Osteoblast (primary cell): ENCODE measurements around the gene ASIC4. TPM values are rescaled to one million over a fixed set of nuclear protein-coding genes. Genes with fewer than 3 reads are reported as not detected.
A peak's percentile ranks its signal among the peaks of the same experiment; 100 is the strongest.

Source experiments
- DNase-seq: peaks from one replicate; pipeline ENCODE4 v3.0.0; 2011; ENCODE audit warnings: low spot score, mixed read lengths; ENCODE audit not compliant: insufficient read length; ENCODE audit errors: missing footprints
- H2AFZ ChIP-seq: 2 replicates; pipeline ENCODE4 v1.6.0; 2011; ENCODE audit warnings: mild to moderate bottlenecking, low read length
- H3K27ac ChIP-seq: 2 replicates; pipeline ENCODE4 v1.5.1; 2011; ENCODE audit warnings: mild to moderate bottlenecking, low read depth, low read length, moderate library complexity
- H3K27me3 ChIP-seq: 2 replicates; pipeline ENCODE4 v1.6.0; 2012; ENCODE audit warnings: mild to moderate bottlenecking, control low read depth, inconsistent platforms, low read length, moderate library complexity; ENCODE audit not compliant: insufficient read depth
- H3K36me3 ChIP-seq: 2 replicates; pipeline ENCODE4 v1.5.1; 2011; ENCODE audit warnings: mild to moderate bottlenecking, low read length, control low read depth, moderate library complexity; ENCODE audit not compliant: insufficient read depth
- H3K4me1 ChIP-seq: 2 replicates; pipeline ENCODE4 v1.5.1; 2011; ENCODE audit warnings: mild to moderate bottlenecking, low read length, control low read depth, moderate library complexity; ENCODE audit not compliant: insufficient read depth
- H3K4me2 ChIP-seq: 2 replicates; pipeline ENCODE4 v1.6.0; 2011; ENCODE audit warnings: mild to moderate bottlenecking, low read length; ENCODE audit not compliant: insufficient read depth
- H3K4me3 ChIP-seq: fragments of 200-600 bp; sonication (generic); 3 replicates; pipeline ENCODE4 v1.5.1; 2012; ENCODE audit warnings: mild to moderate bottlenecking, low read length, inconsistent platforms; ENCODE audit not compliant: insufficient read depth
- H3K79me2 ChIP-seq: 2 replicates; pipeline ENCODE4 v1.6.0; 2012; ENCODE audit warnings: mild to moderate bottlenecking, low read length, control low read depth, inconsistent platforms; ENCODE audit not compliant: insufficient read depth
- H3K9me3 ChIP-seq: 2 replicates; pipeline ENCODE4 v1.5.1; 2011; ENCODE audit warnings: low read depth, low read length, control low read depth
- H4K20me1 ChIP-seq: 2 replicates; pipeline ENCODE4 v1.6.0; 2012; ENCODE audit warnings: mild to moderate bottlenecking, low read length, control low read depth; ENCODE audit not compliant: insufficient read depth
- total RNA-seq: library from RNA; depleted of rRNA; stranded (reverse); fragments of >200 nt; gene quantifications from 2 replicates; pipeline ENCODE4 v1.2.3, GENCODE V29; 2012
- TF ChIP-seq, protein P1 (sequence below): IDR thresholded peaks from 2 replicates; pipeline ENCODE4 v1.5.1; 2011; ENCODE audit warnings: mild to moderate bottlenecking, low read depth, low read length, moderate library complexity; ENCODE audit errors: extremely low read depth

Gene ASIC4
- total RNA-seq, 1 donor = not detected

GRCh38 chr2:219509780-219510511 lies 4.3 kb upstream of the ASIC4 start:
- H2AFZ ChIP-seq = peak overlapping the region; percentile 35
- H4K20me1 ChIP-seq = peaks cover 5% of the 10 kb centered on the region
- peak overlapping the region; percentile 89 for H3K4me2 ChIP-seq
- TF ChIP-seq, protein P1, sequence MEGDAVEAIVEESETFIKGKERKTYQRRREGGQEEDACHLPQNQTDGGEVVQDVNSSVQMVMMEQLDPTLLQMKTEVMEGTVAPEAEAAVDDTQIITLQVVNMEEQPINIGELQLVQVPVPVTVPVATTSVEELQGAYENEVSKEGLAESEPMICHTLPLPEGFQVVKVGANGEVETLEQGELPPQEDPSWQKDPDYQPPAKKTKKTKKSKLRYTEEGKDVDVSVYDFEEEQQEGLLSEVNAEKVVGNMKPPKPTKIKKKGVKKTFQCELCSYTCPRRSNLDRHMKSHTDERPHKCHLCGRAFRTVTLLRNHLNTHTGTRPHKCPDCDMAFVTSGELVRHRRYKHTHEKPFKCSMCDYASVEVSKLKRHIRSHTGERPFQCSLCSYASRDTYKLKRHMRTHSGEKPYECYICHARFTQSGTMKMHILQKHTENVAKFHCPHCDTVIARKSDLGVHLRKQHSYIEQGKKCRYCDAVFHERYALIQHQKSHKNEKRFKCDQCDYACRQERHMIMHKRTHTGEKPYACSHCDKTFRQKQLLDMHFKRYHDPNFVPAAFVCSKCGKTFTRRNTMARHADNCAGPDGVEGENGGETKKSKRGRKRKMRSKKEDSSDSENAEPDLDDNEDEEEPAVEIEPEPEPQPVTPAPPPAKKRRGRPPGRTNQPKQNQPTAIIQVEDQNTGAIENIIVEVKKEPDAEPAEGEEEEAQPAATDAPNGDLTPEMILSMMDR = peak; percentile 70
- no peaks in the 10 kb centered on the region for H3K79me2 ChIP-seq
- peaks cover 12% of the 10 kb centered on the region for H3K4me1 ChIP-seq
- H3K9me3 ChIP-seq = no peaks in the 10 kb centered on the region
- no peak overlapping the region for H3K27ac ChIP-seq
- peak overlapping the region; percentile 69 for H3K4me3 ChIP-seq
- peaks cover 40% of the 10 kb centered on the region for H3K27me3 ChIP-seq
- DNase-seq = peak; percentile 99
- peaks cover 14% of the 10 kb centered on the region for H3K36me3 ChIP-seq

DNA sequence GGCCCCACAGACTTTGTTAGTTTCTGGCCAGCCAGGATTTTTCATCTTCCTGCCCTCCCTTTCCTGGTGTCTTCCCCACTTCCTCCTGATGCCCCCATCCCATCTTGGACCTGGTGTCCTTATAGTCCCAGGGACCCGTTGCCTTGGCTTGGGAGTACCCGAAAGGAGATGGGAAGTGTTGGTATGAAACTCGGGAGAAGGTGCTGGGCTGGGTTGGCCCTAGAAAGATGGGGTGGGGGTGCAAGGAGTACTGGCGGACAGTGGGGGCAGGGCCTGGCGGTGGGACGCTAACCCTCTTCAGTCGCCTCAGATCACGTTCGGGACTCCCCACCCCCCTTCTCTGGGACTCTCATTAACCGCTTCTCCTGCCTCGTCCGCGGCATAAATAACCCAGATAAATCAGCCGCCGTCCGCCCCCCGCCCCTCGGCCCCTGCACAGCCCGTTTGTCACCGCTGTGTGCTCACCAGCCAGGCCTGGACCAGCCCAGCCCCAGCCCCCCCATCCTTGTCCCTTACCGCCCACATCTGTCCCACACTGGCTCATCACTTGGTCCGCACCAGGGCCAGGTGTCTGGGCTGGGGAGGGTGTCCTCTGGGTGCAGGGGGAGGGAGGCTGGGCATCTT lies 3.7 kb upstream of the ASIC4 start:
- TF ChIP-seq, protein P1 = no peak
- H3K4me2 ChIP-seq = peak overlapping the region; percentile 89
- no peak for DNase-seq
- H3K36me3 ChIP-seq = peaks cover 8% of the 10 kb centered on the region
- no peaks in the 10 kb centered on the region for H3K79me2 ChIP-seq
- H3K27ac ChIP-seq = no peak overlapping the region
- peaks cover 1% of the 10 kb centered on the region for H4K20me1 ChIP-seq
- H3K27me3 ChIP-seq = peaks cover 43% of the 10 kb centered on the region
- peak overlapping the region; percentile 69 for H3K4me3 ChIP-seq
- H3K9me3 ChIP-seq = no peaks in the 10 kb centered on the region
- no peak overlapping the region for H2AFZ ChIP-seq
- H3K4me1 ChIP-seq = peaks cover 12% of the 10 kb centered on the region

- no peak overlapping the region for H3K4me2 ChIP-seq
- peaks cover 48% of the 10 kb centered on the region for H3K27me3 ChIP-seq
- no peaks in the 10 kb centered on the region for H3K9me3 ChIP-seq
- no peak overlapping the region for H2AFZ ChIP-seq
- H4K20me1 ChIP-seq = no peaks in the 10 kb centered on the region
- TF ChIP-seq, protein P1 = no peak
- H3K36me3 ChIP-seq = no peaks in the 10 kb centered on the region
- no peak for DNase-seq
- H3K79me2 ChIP-seq = no peaks in the 10 kb centered on the region
- peaks cover 12% of the 10 kb centered on the region for H3K4me1 ChIP-seq
- no peak overlapping the region for H3K4me3 ChIP-seq
- no peak overlapping the region for H3K27ac ChIP-seq
These were observed 2.5 kb upstream of the ASIC4 start for GRCh38 chr2:219511547-219512325.
